Stimulated activated CD4-positive, alpha-beta T cell treated with anti-CD3 and anti-CD28 coated beads, Interleukin-1b, Interleukin-23, amount 100 ng/mL, for 1 hour (primary cell): ENCODE data around the gene C1orf116.

Experiments
- DNase-seq, 2 donors: peaks; one replicate each; pipeline ENCODE4 v3.0.0-alpha.2; 2020; ENCODE audit warnings: low read depth in 2 of 2

C1orf116 gene

DNA sequence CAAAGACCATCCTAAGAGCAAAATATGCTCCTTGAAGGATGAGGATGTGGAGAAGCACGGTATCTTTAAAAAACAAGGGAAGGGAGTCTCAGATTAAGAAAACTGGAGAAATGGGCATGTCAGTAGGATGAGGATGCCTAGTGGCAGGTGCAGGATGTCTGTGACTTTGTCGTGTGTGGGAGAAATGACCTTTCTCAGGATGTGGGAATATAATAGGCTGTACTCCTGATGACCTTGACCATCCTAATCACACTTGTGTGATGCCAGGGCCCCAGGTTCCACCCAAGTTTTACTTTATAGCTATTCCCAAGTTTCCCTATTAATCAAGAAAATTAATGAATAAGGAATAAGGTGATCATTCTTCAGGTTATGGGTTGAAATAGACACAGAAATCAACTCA is 12.9 kb downstream of the C1orf116 start:
- no peak for DNase-seq

GRCh38 chr1:207019161-207019560 is 13.4 kb downstream of the C1orf116 start:
- DNase-seq, result no peak

DNA sequence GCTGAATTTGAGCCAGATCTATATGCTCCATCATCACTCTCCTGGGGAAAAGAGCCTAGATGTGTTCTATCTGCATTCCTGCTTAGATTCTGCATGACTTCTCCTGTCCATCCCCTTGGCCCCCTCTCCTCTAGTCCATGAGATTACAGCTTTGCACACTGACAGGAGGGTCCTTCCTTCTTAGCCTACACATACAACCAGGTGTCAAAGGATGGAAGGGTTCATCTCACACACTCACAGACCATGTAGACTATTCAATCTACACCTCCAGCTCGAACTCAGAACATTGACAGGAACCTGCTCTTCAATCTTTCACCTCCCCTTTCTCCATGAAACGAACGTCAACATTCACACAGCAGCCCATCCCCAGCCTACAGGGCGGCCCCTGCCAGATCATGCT is 13.8 kb downstream of the C1orf116 start:
- DNase-seq, result no peak

GRCh38 chr1:207017615-207018559 is 14.7 kb downstream of the C1orf116 start:
- no peak for DNase-seq

- no peak for DNase-seq
Observed at GRCh38 chr1:207015791-207016190, 16.8 kb downstream of the C1orf116 start.

- DNase-seq, result no peak
Observed at GRCh38 chr1:207014728-207015127, 17.8 kb downstream of the C1orf116 start.

DNA sequence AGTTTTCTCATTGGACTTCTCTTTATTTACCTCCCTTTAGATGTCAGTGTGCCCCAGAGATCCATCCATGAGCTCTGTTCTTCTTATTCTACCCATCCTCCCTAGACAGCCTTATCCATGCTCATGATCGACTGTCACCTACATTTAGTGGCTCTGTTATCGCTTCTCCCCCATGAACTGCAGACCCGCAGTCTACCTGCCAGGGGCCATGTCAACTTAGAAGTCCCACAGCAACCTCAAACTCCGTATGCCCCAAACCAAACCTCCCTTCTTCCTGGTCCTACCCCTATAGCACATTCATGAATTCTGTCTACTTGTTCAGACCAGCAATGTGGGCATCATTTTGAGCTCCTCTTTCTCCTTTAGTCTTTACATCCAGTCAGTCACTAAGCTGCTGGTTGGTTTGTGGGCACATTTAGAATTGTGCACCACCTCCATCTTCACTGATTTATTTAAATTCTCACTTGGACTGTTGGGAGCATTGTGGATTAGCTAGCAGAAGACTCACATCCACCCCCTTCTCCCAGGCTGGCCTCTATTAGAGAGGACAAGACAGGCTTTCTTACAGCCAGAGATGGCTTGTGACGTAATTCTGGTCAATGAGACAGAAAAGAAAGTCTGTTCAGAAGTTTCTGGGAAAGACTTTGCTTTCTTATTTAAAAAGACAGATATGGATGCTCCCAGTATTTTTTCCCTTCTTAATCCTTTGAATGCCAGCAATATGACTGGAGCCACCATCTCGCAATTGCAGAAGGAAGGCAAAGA is 19.1 kb downstream of the C1orf116 start:
- no peak for DNase-seq

- no peak for DNase-seq
Observed at GRCh38 chr1:207010726-207011125, 21.8 kb downstream of the C1orf116 start.

DNA sequence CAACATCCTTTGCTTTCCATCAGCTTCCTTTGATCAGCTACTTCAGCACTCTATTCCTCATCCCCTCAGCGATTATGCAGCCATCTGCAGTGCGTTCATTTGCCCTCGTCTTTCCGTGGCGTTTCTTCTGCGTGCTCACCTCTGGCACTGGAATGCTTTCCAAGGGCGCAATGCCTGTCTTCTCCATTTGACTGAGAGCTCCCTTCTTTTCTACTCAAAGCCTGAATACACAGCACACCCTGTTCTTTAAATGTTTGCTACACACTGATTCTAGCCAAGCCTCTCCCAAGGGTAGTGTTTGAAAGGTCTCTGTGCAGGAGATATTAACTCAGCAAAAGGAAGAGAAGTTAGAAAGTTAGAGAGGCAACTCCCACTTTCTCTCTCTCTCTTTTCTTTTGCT is 22.6 kb downstream of the C1orf116 start:
- DNase-seq, result no peak

- no peak for DNase-seq
Observed at GRCh38 chr1:207009182-207009850, 23.2 kb downstream of the C1orf116 start.

GRCh38 chr1:207007352-207008033 is 25.1 kb downstream of the C1orf116 start:
- DNase-seq, result no peak

DNA sequence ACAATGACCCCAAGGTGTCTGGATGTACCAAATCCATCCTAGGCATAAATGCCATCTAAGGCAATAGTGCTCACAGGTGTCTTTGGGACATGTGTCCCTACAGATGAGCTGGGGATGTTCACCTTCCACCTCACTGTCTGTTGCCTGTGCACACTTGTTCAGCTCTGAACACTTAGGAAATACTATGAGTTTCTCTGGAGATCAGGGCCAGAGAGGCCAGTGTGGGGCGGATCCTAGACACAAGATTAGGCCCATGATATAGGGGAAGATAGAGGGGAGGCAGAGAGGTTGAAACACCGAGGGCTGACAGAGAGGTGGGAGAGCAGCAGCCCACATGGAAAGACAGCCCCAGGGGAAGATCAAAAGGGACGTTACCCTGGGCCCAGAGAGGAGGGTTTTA is 25.6 kb downstream of the C1orf116 start:
- no peak for DNase-seq

DNA sequence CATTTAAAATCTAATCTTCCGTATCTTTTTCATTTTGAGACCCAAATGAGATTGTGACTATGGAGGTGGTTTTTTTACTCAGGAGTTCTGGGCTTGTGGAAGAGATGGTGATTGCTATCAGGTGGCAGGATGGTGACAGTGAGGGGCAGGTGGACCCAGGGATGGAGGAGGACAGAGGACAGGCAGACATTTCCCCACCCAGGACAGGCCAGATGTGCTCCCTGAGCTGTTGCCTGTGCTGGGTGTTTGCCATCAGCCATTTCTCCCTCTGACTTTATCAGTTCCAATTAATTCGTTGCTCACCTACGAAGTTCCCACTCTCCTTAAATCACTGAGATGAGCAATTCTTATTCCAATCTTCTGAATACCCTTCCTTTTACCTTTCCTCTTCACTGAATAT is 26.5 kb downstream of the C1orf116 start:
- DNase-seq, result no peak

- peak in 1 of 2 donors; percentile 4 for DNase-seq
Observed at GRCh38 chr1:207004931-207005830, 27.4 kb downstream of the C1orf116 start.

DNA sequence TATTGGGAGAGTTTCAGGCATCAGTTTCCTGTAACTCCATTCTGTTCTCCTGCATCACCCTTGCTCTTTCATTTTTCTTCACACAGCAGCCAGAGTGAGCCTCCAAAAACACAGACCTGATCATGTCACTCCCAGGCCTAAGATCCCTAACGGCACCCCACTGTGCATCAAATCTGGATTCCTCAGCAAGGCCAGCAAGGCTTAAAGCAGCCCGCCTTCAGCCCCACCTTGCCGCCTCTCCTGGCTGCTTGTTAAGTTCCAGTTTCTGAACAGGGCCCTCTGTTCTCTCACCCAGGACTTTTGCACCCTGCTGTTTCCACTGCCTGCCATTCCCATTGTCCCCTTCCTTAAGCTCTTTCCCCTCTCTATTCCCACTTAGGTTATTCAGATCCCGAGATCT is 29.3 kb downstream of the C1orf116 start:
- DNase-seq, result no peak

DNA sequence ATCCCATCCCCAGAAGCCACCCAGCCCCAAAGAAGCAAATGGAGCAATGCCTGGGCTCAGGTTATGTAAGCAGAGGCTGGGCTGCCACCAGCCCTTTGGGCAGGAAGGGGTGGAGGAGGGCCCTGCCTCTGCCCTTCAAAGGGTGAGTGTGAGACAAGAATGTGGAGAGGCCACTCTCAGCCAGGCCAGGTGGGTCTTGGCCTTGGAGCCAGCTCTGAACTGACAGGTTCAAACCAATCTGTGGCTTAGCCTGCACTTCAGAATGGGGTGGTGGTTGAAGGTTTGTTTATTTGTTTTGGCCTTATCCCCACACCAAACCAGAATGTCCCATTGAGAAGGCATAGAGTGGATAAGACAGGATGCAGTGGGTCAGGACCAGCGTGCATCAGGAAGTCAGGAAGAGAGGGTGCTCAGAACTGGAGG is 29.8 kb downstream of the C1orf116 start:
- DNase-seq, result no peak

DNA sequence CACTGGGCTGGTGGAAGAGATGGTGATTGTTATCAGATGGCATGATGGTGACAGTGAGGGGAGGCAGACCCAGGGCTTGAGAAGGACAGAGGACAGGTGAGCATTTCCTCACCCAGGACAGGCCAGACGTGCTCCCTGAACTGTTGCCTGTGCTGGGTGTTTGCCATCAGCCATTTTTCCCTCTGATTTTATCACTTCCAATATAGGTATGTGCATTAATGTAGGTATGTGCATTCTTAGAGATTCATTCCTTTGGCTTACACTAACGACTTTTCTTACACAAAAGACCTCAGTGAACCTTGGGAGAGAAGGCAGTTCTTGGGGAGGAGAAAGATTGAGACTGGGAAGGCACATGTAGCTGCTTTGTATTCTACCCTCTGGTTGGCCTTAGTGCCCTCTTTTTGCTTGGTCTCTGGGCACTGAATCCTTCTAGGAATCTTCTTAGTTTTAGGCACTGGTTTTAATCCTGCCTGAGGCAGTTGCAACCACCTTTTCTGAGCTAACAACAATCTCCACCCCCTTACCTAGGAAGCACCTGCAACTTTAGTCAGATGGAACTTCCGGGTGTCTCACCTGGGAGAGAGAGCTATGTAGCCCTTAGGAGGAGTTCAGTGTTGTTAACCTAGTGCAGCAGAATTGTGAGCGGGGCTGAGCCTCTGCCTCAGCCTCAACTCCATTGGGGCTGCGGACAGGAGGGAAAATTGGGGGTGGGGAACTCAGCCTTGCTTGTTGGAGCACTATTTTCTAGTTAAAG is 30.9 kb downstream of the C1orf116 start:
- no peak for DNase-seq

- no peak for DNase-seq
Observed at GRCh38 chr1:207000651-207001291, 31.8 kb downstream of the C1orf116 start.

- no peak for DNase-seq
Observed at GRCh38 chr1:206998816-206999215, 33.7 kb downstream of the C1orf116 start.
